HG03196 (cell line): Measurements from ENCODE around the gene METTL18.

ENCODE experiments used
- ATAC-seq: cut with Tn5 transposase; IDR thresholded peaks from one replicate; pipeline ENCODE4 v1.9.1; 2021; ENCODE audit not compliant: unreplicated experiment

METTL18 gene

DNA sequence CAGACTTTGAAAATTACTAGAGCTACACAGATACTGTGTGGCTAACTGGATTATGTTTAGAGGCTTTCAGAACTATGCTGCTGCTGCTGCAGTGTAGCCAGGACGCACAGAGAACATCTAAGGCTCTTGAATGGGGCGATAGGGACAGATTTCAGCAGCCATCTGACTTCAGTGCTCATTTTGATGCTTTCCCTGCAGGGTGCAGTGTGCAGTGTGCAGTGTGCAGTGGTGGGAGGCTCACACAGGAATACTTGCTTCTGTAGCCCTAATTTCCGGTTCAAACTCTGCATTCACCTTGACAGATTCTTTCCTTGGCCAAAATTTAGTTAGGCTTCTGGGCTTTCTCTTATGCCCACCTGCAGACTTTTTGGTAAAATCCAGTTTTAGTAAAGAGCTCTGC lies 7.7 kb downstream of the METTL18 start:
- no peak for ATAC-seq

DNA sequence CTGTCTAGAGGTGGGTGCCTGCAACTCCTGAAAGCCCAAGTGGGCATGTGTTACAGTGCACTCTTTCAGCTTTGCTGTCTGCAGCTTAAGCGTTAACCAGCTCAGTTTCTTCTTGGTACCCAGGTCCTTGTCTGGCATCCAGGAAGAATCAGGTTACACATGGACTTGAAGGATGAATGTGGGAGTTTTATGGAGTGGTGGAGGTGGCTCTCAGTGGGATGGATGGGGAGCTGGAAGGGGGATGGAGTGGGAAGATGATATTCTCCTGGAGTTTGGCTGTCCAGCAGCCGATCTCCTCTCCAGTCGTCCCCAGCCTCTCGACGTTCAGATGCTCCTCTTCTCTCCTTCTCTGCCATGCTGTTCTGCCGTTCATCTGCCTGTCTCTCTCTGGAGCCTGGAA lies 9.4 kb downstream of the METTL18 start:
- no peak for ATAC-seq

DNA sequence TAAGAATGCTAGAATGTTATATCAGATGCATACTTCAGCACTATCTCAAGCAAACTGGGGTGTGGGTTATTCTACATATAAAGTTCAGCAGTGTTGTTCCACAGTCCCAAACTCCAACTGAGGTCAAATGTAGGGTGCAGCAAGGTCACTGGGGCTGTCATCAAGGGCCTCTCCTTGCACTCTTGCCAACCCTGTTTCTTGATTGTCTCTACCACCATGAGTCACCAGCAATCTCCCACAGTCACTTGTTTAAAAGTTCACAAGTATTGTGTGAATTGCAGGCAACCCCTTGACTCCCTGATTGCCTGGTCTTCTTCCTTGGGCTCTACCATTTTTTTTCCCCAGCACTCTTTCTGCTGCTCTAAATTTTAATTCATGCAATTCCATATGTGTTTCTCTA lies 10.6 kb downstream of the METTL18 start:
- no peak for ATAC-seq

DNA sequence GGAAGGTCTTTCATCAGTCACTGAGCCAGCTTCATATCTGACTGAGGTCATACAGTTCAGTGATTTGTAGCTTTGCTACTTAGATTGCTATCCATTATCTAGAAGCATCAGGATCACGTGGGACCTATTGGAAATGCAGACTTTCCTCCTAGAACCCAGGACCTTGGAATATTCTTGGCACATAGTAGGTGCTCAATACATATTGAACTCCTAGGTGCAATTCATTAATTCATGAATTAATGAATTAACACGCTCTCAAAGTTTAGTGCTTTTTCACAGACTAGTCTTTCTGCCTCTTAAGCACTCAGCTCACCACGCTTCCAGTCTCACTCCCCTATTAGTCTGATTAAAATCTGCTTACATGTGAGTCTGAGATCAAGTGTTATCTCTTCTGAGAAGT lies 12.1 kb downstream of the METTL18 start:
- no peak for ATAC-seq

DNA sequence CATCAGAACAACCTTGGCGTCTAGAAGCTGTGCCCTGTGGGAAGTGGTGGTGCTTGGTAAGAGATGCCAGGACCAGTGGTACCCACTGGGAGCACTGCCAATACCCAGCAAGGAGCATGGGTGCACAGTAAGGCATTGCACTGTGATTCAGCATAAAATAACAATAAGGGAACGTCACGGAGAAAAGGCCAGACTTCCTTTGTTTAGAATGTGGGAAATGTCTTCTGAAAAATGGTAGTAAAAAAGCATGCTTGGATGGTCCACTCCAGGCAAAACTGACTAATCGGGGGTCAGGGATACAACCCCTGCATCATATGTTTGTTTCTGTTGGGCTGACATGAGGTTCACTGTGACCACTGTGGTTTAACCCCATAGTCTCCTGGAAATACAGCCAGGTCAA lies 14.7 kb downstream of the METTL18 start:
- ATAC-seq: no peak

DNA sequence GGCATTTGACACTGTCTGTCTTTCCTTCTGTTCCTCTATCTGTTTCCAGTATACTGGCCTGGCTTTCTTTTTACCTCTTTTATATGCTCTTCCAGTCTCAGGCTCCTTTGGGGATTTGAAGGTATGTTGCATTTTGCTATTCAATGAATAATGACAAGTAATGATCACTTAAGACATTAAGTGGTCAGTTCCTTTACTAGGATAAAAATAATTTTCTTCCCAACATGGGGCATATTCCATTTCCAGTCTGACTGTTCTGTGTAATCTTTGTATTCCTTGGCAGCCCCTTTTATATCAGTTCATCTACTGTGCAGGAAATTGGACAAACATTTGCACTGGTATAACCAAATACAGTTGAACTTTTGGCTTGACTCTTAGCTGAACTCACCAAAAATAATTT lies 15.6 kb downstream of the METTL18 start:
- ATAC-seq: no peak

DNA sequence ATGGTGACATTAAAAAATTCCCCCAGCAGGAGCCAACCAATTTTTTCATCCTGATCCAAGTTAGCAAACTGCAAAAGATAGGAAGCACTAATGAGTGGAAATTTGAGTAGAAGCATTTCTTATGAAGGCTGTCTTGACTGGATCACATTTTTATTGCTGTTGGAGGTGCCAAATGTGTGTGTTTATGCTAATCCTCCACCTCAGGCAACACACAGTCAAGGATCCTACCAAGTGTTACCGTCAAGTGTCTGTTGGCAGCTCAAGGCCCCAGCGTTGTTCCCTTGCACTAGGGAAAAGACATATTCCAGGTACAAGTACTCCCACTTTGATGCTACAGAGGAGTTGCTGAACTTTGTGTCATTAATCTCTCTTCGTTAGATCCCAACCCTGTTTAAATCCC lies 18.3 kb downstream of the METTL18 start:
- no peak for ATAC-seq

DNA sequence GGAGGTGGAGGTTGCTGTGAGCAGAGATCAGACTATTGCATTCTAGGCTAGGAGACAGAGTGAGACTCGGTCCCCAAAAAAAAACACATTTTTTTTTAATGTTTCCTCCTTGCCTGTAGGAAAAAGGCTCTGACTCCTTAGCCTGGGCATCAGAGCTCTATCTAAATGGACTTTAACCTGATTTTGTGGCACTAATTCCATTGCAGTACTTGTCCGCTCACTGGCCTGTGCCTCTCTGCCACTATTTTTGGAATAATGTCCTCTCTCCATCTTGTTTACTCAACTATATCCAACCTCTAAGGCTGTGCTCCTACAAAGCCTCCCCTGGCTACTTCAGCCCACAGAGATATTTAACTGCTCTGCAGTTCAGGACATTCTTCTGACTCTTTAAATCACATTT lies 26.5 kb downstream of the METTL18 start:
- ATAC-seq: no peak

DNA sequence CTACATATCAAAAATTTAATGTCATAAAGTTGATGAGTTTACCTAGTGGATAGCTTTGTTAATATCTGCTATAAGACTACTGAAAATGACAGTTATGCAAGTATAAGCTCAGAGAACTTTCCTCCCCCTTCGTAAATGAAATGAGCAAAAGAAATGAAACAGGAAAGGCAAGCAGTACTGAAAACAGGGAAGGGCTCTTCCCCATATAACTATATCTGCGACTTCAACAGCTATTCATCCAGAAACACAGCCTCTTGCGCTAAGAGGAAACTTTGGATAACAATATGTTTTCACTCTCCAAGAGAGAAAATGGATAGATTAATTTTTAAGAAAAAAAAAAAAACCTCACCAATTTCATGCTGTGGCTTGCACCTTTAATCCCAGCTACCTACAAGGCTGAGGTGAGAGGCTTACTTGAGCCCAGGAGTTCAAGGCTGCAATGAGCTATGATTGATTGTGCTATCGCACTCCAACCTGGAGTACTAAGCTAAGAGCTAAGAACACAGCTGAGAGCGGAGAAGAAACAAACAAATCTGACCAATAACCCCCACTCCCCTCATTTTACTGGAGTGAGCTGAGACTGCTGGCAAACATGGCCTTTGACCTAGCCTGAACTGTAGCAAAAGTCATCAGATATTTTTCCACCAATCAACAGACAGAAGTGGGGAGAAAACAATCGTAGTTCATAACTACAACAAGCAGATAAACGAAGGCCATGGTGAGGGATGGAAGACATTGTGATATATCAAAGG lies 29.0 kb downstream of the METTL18 start:
- no peak for ATAC-seq

DNA sequence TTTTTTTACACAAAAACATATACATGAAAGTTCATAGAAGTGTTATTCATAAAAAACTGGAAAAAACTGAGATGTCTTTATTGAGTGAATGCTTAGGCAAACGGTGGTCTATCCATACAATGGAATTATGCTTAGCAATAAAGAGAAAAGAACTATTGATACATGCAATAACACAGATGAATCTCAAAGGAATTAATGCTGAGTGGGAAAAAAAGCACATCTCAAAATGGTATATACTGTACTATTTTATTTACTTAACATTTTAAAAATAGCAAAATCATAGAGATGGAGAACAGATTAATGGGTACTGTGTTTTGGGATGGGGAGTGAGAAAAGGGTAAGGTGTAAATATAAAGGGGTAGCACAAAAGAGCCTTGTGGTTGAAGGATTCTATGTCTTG lies 29.8 kb downstream of the METTL18 start:
- ATAC-seq: no peak

DNA sequence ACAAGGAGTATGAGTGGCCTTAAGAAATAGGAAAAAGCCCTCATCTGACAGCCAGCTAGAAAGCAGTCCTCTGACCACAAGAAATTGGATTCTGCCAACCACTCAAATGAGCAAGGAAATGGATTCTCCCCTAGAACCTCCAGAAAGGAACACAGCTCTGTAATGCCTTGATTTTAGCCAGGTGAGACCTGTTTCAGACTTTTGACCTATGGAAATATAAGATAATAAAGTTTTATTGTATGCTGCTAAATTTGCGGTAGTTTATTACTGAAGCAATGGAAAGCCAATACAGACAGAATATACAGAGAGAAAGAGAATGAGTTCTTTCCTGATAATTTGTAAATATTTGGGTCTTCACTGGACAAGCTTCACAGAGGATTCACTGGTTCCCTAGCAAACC lies 32.0 kb downstream of the METTL18 start:
- no peak for ATAC-seq

DNA sequence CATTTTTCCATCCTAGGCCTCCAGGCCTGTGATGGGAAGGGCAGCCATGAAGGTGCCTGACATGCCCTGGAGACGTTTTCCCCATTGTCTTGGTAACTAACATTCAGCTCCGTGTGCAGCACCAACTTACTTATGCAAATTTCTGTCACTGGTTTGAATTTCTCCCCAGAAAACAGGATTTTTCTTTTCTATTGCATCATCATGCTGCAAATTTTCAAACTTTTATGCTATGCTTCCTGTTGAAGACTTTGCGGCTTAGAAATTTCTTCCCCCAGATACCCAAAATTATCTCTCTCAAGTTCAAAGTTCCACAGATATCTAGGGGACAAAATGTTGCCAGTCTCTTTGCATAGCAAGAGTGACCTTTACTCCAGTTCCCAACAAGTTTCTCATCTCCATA lies 35.7 kb downstream of the METTL18 start:
- ATAC-seq: no peak

DNA sequence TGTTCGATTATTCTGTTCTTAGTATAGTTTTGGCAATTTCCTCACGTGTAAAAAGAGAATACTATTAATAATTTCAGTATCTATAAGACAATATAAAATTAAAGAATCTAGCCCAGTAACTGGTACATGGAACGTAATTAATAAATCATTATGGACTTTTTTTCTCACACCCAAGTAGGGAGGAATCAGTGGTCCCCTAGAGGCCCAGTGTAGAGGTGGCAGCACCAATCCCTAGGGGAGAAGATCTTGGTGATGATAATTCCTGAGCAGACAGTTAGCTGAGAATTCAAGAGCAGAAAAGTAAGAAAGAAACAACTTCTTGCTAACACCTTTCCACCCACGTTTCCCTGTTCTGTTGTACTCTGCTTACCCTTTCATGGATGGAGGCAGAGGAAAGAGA lies 41.2 kb downstream of the METTL18 start:
- no peak for ATAC-seq

DNA sequence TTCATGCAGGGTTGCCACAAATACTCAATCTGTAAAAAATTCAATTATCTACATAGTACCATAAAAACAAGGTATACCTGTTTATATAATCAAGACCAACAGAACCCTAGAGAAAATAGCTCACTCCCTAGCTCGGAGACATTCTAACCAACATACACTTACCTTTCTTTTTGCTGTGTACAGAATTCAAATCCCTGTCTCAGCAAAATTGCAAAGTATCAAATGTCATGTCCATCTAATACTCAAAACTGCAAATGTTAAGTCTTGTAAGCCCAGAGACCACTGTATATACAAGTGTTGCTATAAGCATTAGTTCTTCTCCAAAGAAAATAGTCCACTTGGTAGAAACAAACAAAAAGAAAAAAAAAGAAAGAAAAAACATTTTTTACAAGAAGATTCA lies 44.7 kb downstream of the METTL18 start:
- ATAC-seq: no peak

DNA sequence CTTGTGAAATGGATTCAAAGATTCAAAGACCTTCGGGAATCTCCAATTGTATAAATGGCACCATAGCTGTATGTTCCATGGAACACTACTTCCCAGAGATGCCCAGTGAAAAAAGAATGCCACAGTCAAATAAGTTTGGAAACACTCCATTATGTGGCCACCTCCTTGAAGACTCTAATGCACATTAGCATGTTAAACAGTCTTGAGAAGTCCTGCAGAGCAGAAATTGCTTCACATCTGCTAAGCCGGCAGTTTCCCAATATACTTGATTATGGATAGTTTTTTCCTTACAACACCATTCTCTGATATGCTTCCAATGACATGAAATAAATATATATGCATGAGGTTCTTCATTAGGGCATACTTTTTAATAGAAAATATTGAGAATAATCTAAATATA lies 48.2 kb downstream of the METTL18 start:
- no peak for ATAC-seq

DNA sequence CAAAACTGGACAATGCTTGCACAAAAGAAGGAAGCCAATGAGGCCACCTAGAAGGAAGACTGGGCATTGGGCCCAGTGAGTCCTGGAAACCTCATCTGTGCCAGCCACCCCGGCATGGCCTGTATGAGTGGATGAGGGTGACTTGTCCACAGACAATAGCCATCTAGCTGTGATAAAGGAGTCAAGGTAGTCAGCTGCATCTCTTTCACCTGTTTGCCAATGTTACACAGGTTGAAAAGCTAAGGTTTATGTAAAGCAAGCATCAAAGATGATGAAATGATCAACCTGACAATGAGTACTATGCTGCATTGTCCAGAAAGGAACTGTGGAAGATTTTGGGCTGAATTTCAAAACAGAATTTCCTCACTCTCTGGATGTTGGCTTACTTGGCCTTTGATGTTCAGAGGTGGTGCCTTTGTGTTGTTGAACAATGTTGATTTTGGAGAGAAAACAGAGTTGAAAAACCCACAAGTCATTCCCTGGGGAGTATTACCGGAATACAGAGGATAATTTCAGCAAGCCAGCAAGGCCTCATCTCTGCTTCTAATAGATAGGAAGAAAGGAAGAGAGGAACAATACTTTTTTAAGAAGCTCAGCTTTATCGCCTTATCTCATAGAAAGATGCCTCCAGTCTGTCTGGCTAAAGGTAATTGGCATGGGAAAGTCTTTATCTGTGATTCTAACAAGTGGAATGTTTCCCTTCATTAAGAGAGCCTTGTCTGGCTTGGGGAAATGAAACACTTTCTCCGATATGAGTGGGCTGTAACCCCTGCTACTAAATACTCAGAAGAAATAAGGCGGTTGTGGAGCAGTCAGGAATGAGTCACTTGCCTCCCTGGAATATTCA lies 49.5 kb downstream of the METTL18 start:
- no peak for ATAC-seq
